GM12878 (cell line): ENCODE data around the gene AK8. TPM values are rescaled to one million over a fixed set of nuclear protein-coding genes. Genes with fewer than 3 reads are reported as not detected.

Source experiments
- ATAC-seq: fragments of 200-7000 bp; cut with Tn5 transposase; 3 replicates; pipeline ENCODE4 v1.9.1; 2020; ENCODE audit warnings: mild to moderate bottlenecking, moderate library complexity
- BruUV-seq: library from RNA; stranded (reverse); fragments of 400-500 nt; replicated peaks from 2 replicates; lab custom pipeline; 2021; lab: Mats Ljungman, UMichigan
- CTCF ChIA-PET: fragments of 300-600 bp; sonication (Branson Sonifier 250); formaldehyde crosslinking; extraction: SDS; loops from one replicate; lab custom pipeline; 2021; ENCODE audit warnings: inconsistent platforms; lab: Yijun Ruan, JAX
- POLR2A ChIA-PET: fragments of 350-600 bp; formaldehyde crosslinking; extraction: SDS; loops from one replicate; lab custom pipeline; 2021; ENCODE audit warnings: inconsistent platforms; lab: Charles Lee
- RAD21 ChIA-PET: fragments of 300-600 bp; sonication (Branson Sonifier 250); formaldehyde crosslinking; loops from one replicate; lab custom pipeline; 2023; ENCODE audit warnings: antibody characterized with exemption; ENCODE audit not compliant: unreplicated experiment; lab: Charles Lee
- SMC1A ChIA-PET: fragments of 300-600 bp; sonication (Branson Sonifier 250); formaldehyde crosslinking; loops from one replicate; lab custom pipeline; 2023; ENCODE audit not compliant: unreplicated experiment, uncharacterized antibody; lab: Charles Lee
- DNase-seq: peaks from one replicate; pipeline ENCODE4 v3.0.0-alpha.2; 2011; ENCODE audit warnings: low read depth, low spot score
- FAIRE-seq: peaks from 3 replicates; lab custom pipeline; 2011; peaks lifted over from hg19 to GRCh38; lab: Jason Lieb, UNC
- H2AFZ ChIP-seq: 2 replicates; pipeline ENCODE4 v1.6.0; 2011; ENCODE audit warnings: low read depth, low read length, control low read depth; ENCODE audit not compliant: control insufficient read depth
- H3K27ac ChIP-seq: 2 replicates; pipeline ENCODE4 v1.5.1; 2011; ENCODE audit warnings: control low read depth; ENCODE audit not compliant: control insufficient read depth, insufficient read depth
- H3K27me3 ChIP-seq, 2 experiments: replicated peaks in 1 of 2; 2 replicates each; pipeline versions ENCODE4 v1.6.0 to v1.6.1; 2011; ENCODE audit warnings: low read length in 1 of 2; ENCODE audit not compliant: control insufficient read depth in 2 of 2, insufficient read depth in 2 of 2
- H3K36me3 ChIP-seq, 2 experiments: 2 replicates each; pipeline ENCODE4 v1.5.1; 2011; ENCODE audit warnings: low read length in 1 of 2; ENCODE audit not compliant: control insufficient read depth in 2 of 2, insufficient read depth in 2 of 2
- H3K4me1 ChIP-seq: 2 replicates; pipeline ENCODE4 v1.6.1; 2011; ENCODE audit warnings: mild to moderate bottlenecking, low read length, moderate library complexity, mixed read lengths; ENCODE audit not compliant: control insufficient read depth, insufficient read depth
- H3K4me2 ChIP-seq: 2 replicates; pipeline ENCODE4 v1.6.0; 2011; ENCODE audit warnings: control low read depth; ENCODE audit not compliant: control insufficient read depth, insufficient read depth
- H3K4me3 ChIP-seq: fragments of 200-600 bp; sonication (generic); 2 replicates; pipeline ENCODE4 v1.5.1; 2016
- H3K79me2 ChIP-seq: 2 replicates; pipeline ENCODE4 v1.6.0; 2011; ENCODE audit warnings: low read length; ENCODE audit not compliant: control insufficient read depth, insufficient read depth
- H3K9ac ChIP-seq: 2 replicates; pipeline ENCODE4 v1.8.0; 2011; ENCODE audit warnings: low read length, control low read depth, mixed read lengths; ENCODE audit not compliant: control insufficient read depth, insufficient read depth
- H3K9me3 ChIP-seq: replicated peaks from 3 replicates; pipeline ENCODE4 v1.5.1; 2011; ENCODE audit warnings: mild to moderate bottlenecking, low read length; ENCODE audit not compliant: control insufficient read depth, insufficient read depth
- H4K20me1 ChIP-seq: 2 replicates; pipeline ENCODE4 v1.6.0; 2011; ENCODE audit not compliant: control insufficient read depth, insufficient read depth
- ASH2L ChIP-seq: fragments of 300-600, 200-600 bp; sonication (generic); IDR thresholded peaks from 2 replicates; pipeline ENCODE4 v1.6.1; 2017; ENCODE audit warnings: low read depth, mild to moderate bottlenecking, borderline replicate concordance
- ATF2 ChIP-seq: IDR thresholded peaks from 2 replicates; pipeline ENCODE4 v1.6.1; 2012; ENCODE audit warnings: low read length, inconsistent platforms
- ATF3 ChIP-seq: IDR thresholded peaks from 2 replicates; pipeline ENCODE4 v1.6.1; 2011; ENCODE audit warnings: low read depth, mild to moderate bottlenecking, low read length, moderate library complexity, borderline replicate concordance; ENCODE audit errors: extremely low read depth
- ATF7 ChIP-seq: fragments of 450-650 bp; IDR thresholded peaks from 2 replicates; pipeline ENCODE4 v1.6.1; 2016; ENCODE audit warnings: low read depth, mild to moderate bottlenecking
- CREB1 ChIP-seq: IDR thresholded peaks from 2 replicates; pipeline ENCODE4 v1.6.1; 2012; ENCODE audit warnings: low read depth, mild to moderate bottlenecking, inconsistent platforms
- KDM1A ChIP-seq: fragments of 200-600 bp; sonication (generic); IDR thresholded peaks from 2 replicates; pipeline ENCODE4 v1.6.1; 2016; ENCODE audit warnings: borderline replicate concordance
- MEF2A ChIP-seq: IDR thresholded peaks from 2 replicates; pipeline ENCODE4 v1.6.1; 2011; ENCODE audit warnings: low read depth, mild to moderate bottlenecking, low read length, moderate library complexity; ENCODE audit not compliant: insufficient read depth
- MYB ChIP-seq: fragments of 150-350 bp; IDR thresholded peaks from 2 replicates; pipeline ENCODE4 v1.6.1; 2014; ENCODE audit warnings: mild to moderate bottlenecking, low read depth, low read length, borderline replicate concordance
- NFYA ChIP-seq: IDR thresholded peaks from 2 replicates; pipeline ENCODE4 v1.6.1; 2011; ENCODE audit warnings: low read depth, mild to moderate bottlenecking, low read length, improper control_type of control experiment, borderline replicate concordance
- NR2F1 ChIP-seq: fragments of 450-650 bp; conservative IDR thresholded peaks from 2 replicates; pipeline ENCODE4 v1.6.1; 2017; ENCODE audit warnings: mild to moderate bottlenecking
- SMAD1 ChIP-seq: fragments of 450-650 bp; IDR thresholded peaks from 2 replicates; pipeline ENCODE4 v1.6.1; 2018; ENCODE audit warnings: mild to moderate bottlenecking, low read depth; ENCODE audit not compliant: partially characterized antibody
- SP1 ChIP-seq: IDR thresholded peaks from one replicate; pipeline ENCODE4 v1.6.1; 2011; ENCODE audit warnings: low read depth, low read length
- ZBTB11 ChIP-seq: fragments of 450-650 bp; formaldehyde crosslinking; IDR thresholded peaks from 2 replicates; pipeline ENCODE4 v1.5.0; 2022; ENCODE audit warnings: mild to moderate bottlenecking, missing genetic modification characterization
- ZNF384 ChIP-seq: IDR thresholded peaks from 2 replicates; pipeline ENCODE4 v1.6.1; 2012; ENCODE audit warnings: low read depth, mild to moderate bottlenecking, low read length, improper control_type of control experiment, borderline replicate concordance
- WGBS: methylation state at CpG from one replicate; pipeline ENCODE4 v1.1.6; 2016; ENCODE audit warnings: low lambda C conversion rate; ENCODE audit not compliant: insufficient replicate concordance, insufficient coverage; ENCODE audit errors: missing lambda C conversion rate; 5-methylcytosine and 5-hydroxymethylcytosine counted together
- in situ Hi-C: fragments of 300-500 bp; cut with MboI; formaldehyde crosslinking; loops from 9 replicates; pipeline ENCODE4 v1.14.3; 2018; ENCODE audit warnings: mixed read lengths
- intact Hi-C: fragments of 100-400 bp; cut with micrococcal nuclease; formaldehyde crosslinking; loops from one replicate; pipeline ENCODE4 v1.14.2; 2022; ENCODE audit not compliant: unreplicated experiment
- polyA plus RNA-seq, 11 experiments: library from polyadenylated mRNA; depleted of rRNA in 4 of 11; unstranded in 6 of 11; stranded (reverse) in 5 of 11; fragments of >200 nt; fragmentation: Nextera tagmentation in 4 of 11; fragmentation: Illumina TruSeq in 1 of 11; extraction: Ambion mirVana in 4 of 11; extraction: Trizol in 1 of 11; gene quantifications; 1 replicate in 1 of 11; 2 replicates in 10 of 11; pipeline versions ENCODE4 v1.2.1 to v1.2.3, GENCODE V29; 2011 to 2016; ENCODE audit warnings: inconsistent platforms in 2 of 11, missing spikeins in 2 of 11, low read depth in 1 of 11
- total RNA-seq, 4 experiments: library from RNA; depleted of rRNA in 3 of 4; stranded (reverse); fragments of >200 nt in 3 of 4; fragmentation: Illumina TruSeq in 1 of 4; extraction: Trizol in 1 of 4; gene quantifications; 2 replicates each; pipeline versions ENCODE4 v1.2.1 to v1.2.3, GENCODE V29; 2013 to 2021

The AK8 gene
- total and polyA plus RNA-seq, 10 of the 15 experiments (the other 5 are each of a cell fraction or from before 2014, with no cell fraction given): 0.03 to 0.12 (median 0.06) TPM; not detected in 5

GRCh38 chr9:132752877-132753592 is 125.0 kb downstream of the AK8 start:
- WGBS: 44% methylated on average over 10 of the region's 10 CpGs

GRCh38 chr9:132750668-132751067 is 127.4 kb downstream of the AK8 start:
- BruUV-seq: no TSS peak
- no peak for FAIRE-seq
- intact Hi-C loops (no loop called here), in situ Hi-C loops (no loop called here)
- no peaks in the 10 kb centered on the region for H3K79me2 ChIP-seq
- ChIA-PET POLR2A (no interaction called here), RAD21 (interaction anchor here (0.7 kb wide), 1 partner anchor 105 kb away, joined by 4 read pairs; no protein-coding TSS in a partner anchor), SMC1A (no interaction called here), CTCF (no interaction called here)
- H3K9ac ChIP-seq: no peak overlapping the region
- H2AFZ ChIP-seq: no peak overlapping the region
- H4K20me1 ChIP-seq: no peaks in the 10 kb centered on the region
- no peaks in the 10 kb centered on the region for H3K9me3 ChIP-seq
- H3K27ac ChIP-seq: no peak overlapping the region
- no peak overlapping the region for H3K4me3 ChIP-seq
- no peaks in the 10 kb centered on the region for H3K4me1 ChIP-seq
- 56% methylated on average over 9 of the region's 9 CpGs for WGBS
- no peak for ATAC-seq
- peaks cover 4 to 6% of the 10 kb centered on the region in 2 experiments for H3K27me3 ChIP-seq
- H3K4me2 ChIP-seq: no peak overlapping the region
- no peaks in the 10 kb centered on the region for H3K36me3 ChIP-seq
- DNase-seq: no peak
- no peak for TF ChIP-seq CREB1
- TF ChIP-seq ZBTB11 (CRISPR knock-in tag): no peak
- no peak for TF ChIP-seq ATF2
- no peak for TF ChIP-seq SP1
- TF ChIP-seq NFYA: no peak
- TF ChIP-seq KDM1A: no peak
- TF ChIP-seq ASH2L: no peak

More at GRCh38 chr9:132752877-132753592, 125.0 kb downstream of the AK8 start:
- DNase-seq: no peak
- Histone ChIP-seq H3K4me3 (no peak overlapping the region), H3K9ac (no peak overlapping the region), H3K9me3 (no peaks in the 10 kb centered on the region), H2AFZ (no peak overlapping the region), H3K79me2 (no peaks in the 10 kb centered on the region), H3K36me3 (no peaks in the 10 kb centered on the region), H3K27ac (no peak overlapping the region), H4K20me1 (no peaks in the 10 kb centered on the region), H3K4me1 (no peaks in the 10 kb centered on the region), H3K4me2 (no peak overlapping the region), H3K27me3 (peaks cover 0 to 2% of the 10 kb centered on the region in 2 experiments; a peak in 1 of 4 replicates)
- ChIA-PET CTCF (no interaction called here), SMC1A (no interaction called here), POLR2A (no interaction called here), RAD21 (no interaction called here)
- in situ Hi-C loops (no loop called here), intact Hi-C loops (no loop called here)
- TF ChIP-seq ZNF384: no peak
- TF ChIP-seq ATF7: no peak
- TF ChIP-seq MEF2A: no peak
- no peak for TF ChIP-seq NR2F1
- TF ChIP-seq SMAD1: no peak
- no peak for TF ChIP-seq ATF3
- no peak for TF ChIP-seq MYB
- no peak for ATAC-seq
- no TSS peak for BruUV-seq
- FAIRE-seq: no peak
